Measurements from ENCODE around the gene RIPOR3.
A peak's percentile ranks its signal among the peaks of the same experiment; 100 is the strongest.
"Not testable (repeated sequence)": the region's sequence is repeated elsewhere in the genome, so short reads cannot be mapped to it uniquely, and the experiment has no call there.

RIPOR3 gene

GRCh38 chr20:50624351-50625016 is 66.9 kb downstream of the RIPOR3 start:
- H4K91ac ChIP-seq (ENCODE audit: low read length) = no peak overlapping the region
- no peak overlapping the region for H2BK15ac ChIP-seq (ENCODE audit: low read depth, poor library complexity, severe bottlenecking)
- H3K27ac ChIP-seq (ENCODE audit: low read length, poor library complexity, severe bottlenecking) = peak overlapping the region; percentile 5
- DNase-seq = no peak
- no peak overlapping the region for H3K18ac ChIP-seq (ENCODE audit: low read depth in 1 of 2, low read length in 2 of 2)
- H3K9ac ChIP-seq (ENCODE audit: low read length) = no peak overlapping the region
- no peak overlapping the region for H2BK12ac ChIP-seq (ENCODE audit: low read length in 2 of 2)
- no peak overlapping the region for H3K23ac ChIP-seq (ENCODE audit: low read length in 2 of 2)
- no peak overlapping the region for H4K8ac ChIP-seq (ENCODE audit: low read length)
- H3K4me3 ChIP-seq (ENCODE audit: insufficient read depth in 1 of 2, low read depth in 1 of 2, low read length in 2 of 2) = no peak overlapping the region
- H3K27me3 ChIP-seq (ENCODE audit: control insufficient read depth in 1 of 2, insufficient read depth in 1 of 2, low read length in 2 of 2) = no peaks in the 10 kb centered on the region
- 91% methylated on average over 18 of the region's 18 CpGs for WGBS
- no peak overlapping the region for H3K14ac ChIP-seq (ENCODE audit: low read length in 2 of 2)
- peaks cover 12% of the 10 kb centered on the region for H3K9me3 ChIP-seq (ENCODE audit: control insufficient read depth, low read length)
- peaks cover 28 to 64% of the 10 kb centered on the region in 2 experiments for H3K36me3 ChIP-seq (ENCODE audit: control insufficient read depth in 1 of 2, insufficient read depth in 2 of 2, low read depth in 1 of 2, low read length in 2 of 2)
- no peak overlapping the region for H3K4me2 ChIP-seq (ENCODE audit: low read length, poor library complexity, severe bottlenecking)
- H2BK5ac ChIP-seq (ENCODE audit: low read depth, low read length, poor library complexity, severe bottlenecking) = no peak overlapping the region
- peaks cover 9% of the 10 kb centered on the region for H3K79me1 ChIP-seq (replicated peaks; ENCODE audit: low read length, poor library complexity, severe bottlenecking)
- no peak overlapping the region for H3K4ac ChIP-seq (ENCODE audit: low read depth in 1 of 2, low read length in 2 of 2)
- no peak overlapping the region for H2AK5ac ChIP-seq (ENCODE audit: low read length, severe bottlenecking)
- peaks cover 38% of the 10 kb centered on the region for H3K4me1 ChIP-seq (ENCODE audit: control insufficient read depth, insufficient read depth, low read depth, low read length)
- no peak overlapping the region for H2AFZ ChIP-seq (ENCODE audit: low read depth, low read length)
- no peak overlapping the region for H2BK120ac ChIP-seq (ENCODE audit: low read depth, low read length)

GRCh38 chr20:50621068-50621665 is 70.2 kb downstream of the RIPOR3 start:
- no peak overlapping the region for H3K4me2 ChIP-seq (ENCODE audit: low read length, poor library complexity, severe bottlenecking)
- no peak overlapping the region for H4K91ac ChIP-seq (ENCODE audit: low read length)
- H3K9me3 ChIP-seq (ENCODE audit: control insufficient read depth, low read length) = peaks cover 12% of the 10 kb centered on the region
- H3K23ac ChIP-seq (ENCODE audit: low read length in 2 of 2) = no peak overlapping the region
- H3K4ac ChIP-seq (ENCODE audit: low read depth in 1 of 2, low read length in 2 of 2) = no peak overlapping the region
- H2BK5ac ChIP-seq (ENCODE audit: low read depth, low read length, poor library complexity, severe bottlenecking) = no peak overlapping the region
- peaks cover 23% of the 10 kb centered on the region for H3K4me1 ChIP-seq (ENCODE audit: control insufficient read depth, insufficient read depth, low read depth, low read length)
- H2BK120ac ChIP-seq (ENCODE audit: low read depth, low read length) = no peak overlapping the region
- H3K36me3 ChIP-seq (ENCODE audit: control insufficient read depth in 1 of 2, insufficient read depth in 2 of 2, low read depth in 1 of 2, low read length in 2 of 2) = peaks cover 32 to 72% of the 10 kb centered on the region in 2 experiments
- no peak overlapping the region for H3K18ac ChIP-seq (ENCODE audit: low read depth in 1 of 2, low read length in 2 of 2)
- no peaks in the 10 kb centered on the region for H3K27me3 ChIP-seq (ENCODE audit: control insufficient read depth in 1 of 2, insufficient read depth in 1 of 2, low read length in 2 of 2)
- DNase-seq = no peak
- no peak overlapping the region for H3K9ac ChIP-seq (ENCODE audit: low read length)
- H3K79me1 ChIP-seq (replicated peaks; ENCODE audit: low read length, poor library complexity, severe bottlenecking) = peaks cover 2% of the 10 kb centered on the region
- H4K8ac ChIP-seq (ENCODE audit: low read length) = no peak overlapping the region
- no peak overlapping the region for H2BK15ac ChIP-seq (ENCODE audit: low read depth, poor library complexity, severe bottlenecking)
- no peak overlapping the region for H3K14ac ChIP-seq (ENCODE audit: low read length in 2 of 2)
- H2AFZ ChIP-seq (ENCODE audit: low read depth, low read length) = no peak overlapping the region
- 97% methylated on average over 3 of the region's 4 CpGs for WGBS
- H2AK5ac ChIP-seq (ENCODE audit: low read length, severe bottlenecking) = no peak overlapping the region
- no peak overlapping the region for H2BK12ac ChIP-seq (ENCODE audit: low read length in 2 of 2)
- H3K4me3 ChIP-seq (ENCODE audit: insufficient read depth in 1 of 2, low read depth in 1 of 2, low read length in 2 of 2) = peak overlapping the region in 1 of 2 experiments; percentile 44
- H3K27ac ChIP-seq (ENCODE audit: low read length, poor library complexity, severe bottlenecking) = no peak overlapping the region

- peaks cover 39 to 79% of the 10 kb centered on the region in 2 experiments for H3K36me3 ChIP-seq (ENCODE audit: control insufficient read depth in 1 of 2, insufficient read depth in 2 of 2, low read depth in 1 of 2, low read length in 2 of 2)
- not testable (repeated sequence) for H4K91ac ChIP-seq (ENCODE audit: low read length); H3K4ac ChIP-seq (ENCODE audit: low read depth in 1 of 2, low read length in 2 of 2); H3K9ac ChIP-seq (ENCODE audit: low read length); H4K8ac ChIP-seq (ENCODE audit: low read length); H3K14ac ChIP-seq (ENCODE audit: low read length in 2 of 2); H2BK15ac ChIP-seq (ENCODE audit: low read depth, poor library complexity, severe bottlenecking); H3K4me3 ChIP-seq (ENCODE audit: insufficient read depth in 1 of 2, low read depth in 1 of 2, low read length in 2 of 2); H3K27ac ChIP-seq (ENCODE audit: low read length, poor library complexity, severe bottlenecking); H3K79me1 ChIP-seq (replicated peaks; ENCODE audit: low read length, poor library complexity, severe bottlenecking); H3K23ac ChIP-seq (ENCODE audit: low read length in 2 of 2); H2BK120ac ChIP-seq (ENCODE audit: low read depth, low read length); H3K4me2 ChIP-seq (ENCODE audit: low read length, poor library complexity, severe bottlenecking); H3K18ac ChIP-seq (ENCODE audit: low read depth in 1 of 2, low read length in 2 of 2); H2AFZ ChIP-seq (ENCODE audit: low read depth, low read length); H3K27me3 ChIP-seq (ENCODE audit: control insufficient read depth in 1 of 2, insufficient read depth in 1 of 2, low read length in 2 of 2); H2AK5ac ChIP-seq (ENCODE audit: low read length, severe bottlenecking); H2BK12ac ChIP-seq (ENCODE audit: low read length in 2 of 2); H2BK5ac ChIP-seq (ENCODE audit: low read depth, low read length, poor library complexity, severe bottlenecking); DNase-seq
- peaks cover 17% of the 10 kb centered on the region for H3K4me1 ChIP-seq (ENCODE audit: control insufficient read depth, insufficient read depth, low read depth, low read length)
- 99% methylated on average over 8 of the region's 9 CpGs for WGBS
- peaks cover 12% of the 10 kb centered on the region for H3K9me3 ChIP-seq (ENCODE audit: control insufficient read depth, low read length)
These were observed 70.9 kb downstream of the RIPOR3 start for GRCh38 chr20:50620459-50620858.

GRCh38 chr20:50618537-50618936 is 72.8 kb downstream of the RIPOR3 start:
- H3K23ac ChIP-seq (ENCODE audit: low read length in 2 of 2) = no peak overlapping the region
- no peak overlapping the region for H2AFZ ChIP-seq (ENCODE audit: low read depth, low read length)
- no peak overlapping the region for H2AK5ac ChIP-seq (ENCODE audit: low read length, severe bottlenecking)
- peaks cover 12% of the 10 kb centered on the region for H3K9me3 ChIP-seq (ENCODE audit: control insufficient read depth, low read length)
- H3K27ac ChIP-seq (ENCODE audit: low read length, poor library complexity, severe bottlenecking) = no peak overlapping the region
- WGBS = 100% methylated on average over 1 of the region's 1 CpG
- no peak overlapping the region for H3K9ac ChIP-seq (ENCODE audit: low read length)
- H3K27me3 ChIP-seq (ENCODE audit: control insufficient read depth in 1 of 2, insufficient read depth in 1 of 2, low read length in 2 of 2) = no peaks in the 10 kb centered on the region
- no peak overlapping the region for H3K4me3 ChIP-seq (ENCODE audit: insufficient read depth in 1 of 2, low read depth in 1 of 2, low read length in 2 of 2)
- no peak overlapping the region for H2BK15ac ChIP-seq (ENCODE audit: low read depth, poor library complexity, severe bottlenecking)
- no peak overlapping the region for H2BK120ac ChIP-seq (ENCODE audit: low read depth, low read length)
- peaks cover 50 to 84% of the 10 kb centered on the region in 2 experiments for H3K36me3 ChIP-seq (ENCODE audit: control insufficient read depth in 1 of 2, insufficient read depth in 2 of 2, low read depth in 1 of 2, low read length in 2 of 2)
- no peak overlapping the region for H3K4ac ChIP-seq (ENCODE audit: low read depth in 1 of 2, low read length in 2 of 2)
- H3K4me2 ChIP-seq (ENCODE audit: low read length, poor library complexity, severe bottlenecking) = no peak overlapping the region
- H4K91ac ChIP-seq (ENCODE audit: low read length) = no peak overlapping the region
- H2BK5ac ChIP-seq (ENCODE audit: low read depth, low read length, poor library complexity, severe bottlenecking) = no peak overlapping the region
- H3K79me1 ChIP-seq (replicated peaks; ENCODE audit: low read length, poor library complexity, severe bottlenecking) = peaks cover 2% of the 10 kb centered on the region
- no peak for DNase-seq
- no peak overlapping the region for H2BK12ac ChIP-seq (ENCODE audit: low read length in 2 of 2)
- H3K18ac ChIP-seq (ENCODE audit: low read depth in 1 of 2, low read length in 2 of 2) = no peak overlapping the region
- H3K4me1 ChIP-seq (ENCODE audit: control insufficient read depth, insufficient read depth, low read depth, low read length) = peaks cover 6% of the 10 kb centered on the region
- H4K8ac ChIP-seq (ENCODE audit: low read length) = no peak overlapping the region
- H3K14ac ChIP-seq (ENCODE audit: low read length in 2 of 2) = no peak overlapping the region

Measured in mesenchymal stem cell (in vitro differentiated cells and primary cell).